NCI-H187 treated with DMSO at 0.1 percent for 48 hours (cell line): Measurements from ENCODE around the gene SSBP1.
"Not testable (repeated sequence)": the region's sequence is repeated elsewhere in the genome, so short reads cannot be mapped to it uniquely, and the experiment has no call there.

Source experiments
- DNase-seq: peaks from one replicate; lab custom pipeline; 2025; lab: John Stamatoyannopoulos, UW

SSBP1 gene

GRCh38 chr7:141770083-141770583, 32.0 kb downstream of the SSBP1 start:
- DNase-seq = not testable (repeated sequence)

GRCh38 chr7:141776374-141776773, 38.2 kb downstream of the SSBP1 start, which contains the start of gene TAS2R4:
TAS2R4 (plus strand) TSS chr7:141776674; CDS start chr7:141778489, 1,815 bp downstream.
- no peak for DNase-seq

- no peak for DNase-seq
Observed at GRCh38 chr7:141785706-141786552, 47.8 kb downstream of the SSBP1 start.

GRCh38 chr7:141788296-141788695, 50.1 kb downstream of the SSBP1 start:
- DNase-seq = no peak

- no peak for DNase-seq
Observed at GRCh38 chr7:141789917-141790316, 51.8 kb downstream of the SSBP1 start, which contains the start of gene TAS2R5. TAS2R5 (plus strand) TSS chr7:141790217; CDS start chr7:141790362, 145 bp downstream.

- no peak for DNase-seq
Observed at GRCh38 chr7:141792526-141792925, 54.4 kb downstream of the SSBP1 start.
